ENCODE measurements around the gene SMIM27.
"Not testable (repeated sequence)": the region's sequence is repeated elsewhere in the genome, so short reads cannot be mapped to it uniquely, and the experiment has no call there.

Gene SMIM27

GRCh38 chr9:32596096-32596865, 44.2 kb downstream of the SMIM27 start:
- DNase-seq, result no peak

GRCh38 chr9:32596936-32597335, 44.8 kb downstream of the SMIM27 start:
- no peak for DNase-seq

GRCh38 chr9:32599021-32599420, 46.9 kb downstream of the SMIM27 start:
- DNase-seq, result not testable (repeated sequence)

Data from amygdala (tissue), 56 donors.